ENCODE data around the gene TEX2. TPM values are rescaled to one million over a fixed set of nuclear protein-coding genes. Genes with fewer than 3 reads are reported as not detected.

The TEX2 gene
- total and polyA plus RNA-seq, 9 of the 15 experiments (the other 6 are each of a cell fraction or from before 2014, with no cell fraction given) = 4.1 to 27.6 (median 19.3) TPM

DNA sequence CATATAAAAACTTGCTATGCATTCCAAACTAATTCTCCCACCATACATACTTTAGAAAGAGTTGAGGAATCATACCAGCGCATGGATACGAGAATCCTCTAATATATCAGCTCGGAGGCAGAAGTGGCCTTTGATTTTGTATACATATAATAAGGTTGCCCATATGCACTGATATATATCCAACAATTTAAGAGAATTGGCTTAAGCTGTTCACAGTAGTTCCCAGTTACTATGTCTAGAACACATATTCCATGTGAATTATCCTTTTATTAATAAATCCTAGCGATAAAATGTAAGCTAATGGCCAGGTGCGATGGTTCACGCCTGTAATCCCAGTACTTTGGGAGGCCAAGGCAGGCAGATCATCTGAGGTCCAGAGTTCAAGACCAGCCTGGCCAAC is 113.9 kb downstream of the TEX2 start (continued):
- TF ChIP-seq, protein P1, sequence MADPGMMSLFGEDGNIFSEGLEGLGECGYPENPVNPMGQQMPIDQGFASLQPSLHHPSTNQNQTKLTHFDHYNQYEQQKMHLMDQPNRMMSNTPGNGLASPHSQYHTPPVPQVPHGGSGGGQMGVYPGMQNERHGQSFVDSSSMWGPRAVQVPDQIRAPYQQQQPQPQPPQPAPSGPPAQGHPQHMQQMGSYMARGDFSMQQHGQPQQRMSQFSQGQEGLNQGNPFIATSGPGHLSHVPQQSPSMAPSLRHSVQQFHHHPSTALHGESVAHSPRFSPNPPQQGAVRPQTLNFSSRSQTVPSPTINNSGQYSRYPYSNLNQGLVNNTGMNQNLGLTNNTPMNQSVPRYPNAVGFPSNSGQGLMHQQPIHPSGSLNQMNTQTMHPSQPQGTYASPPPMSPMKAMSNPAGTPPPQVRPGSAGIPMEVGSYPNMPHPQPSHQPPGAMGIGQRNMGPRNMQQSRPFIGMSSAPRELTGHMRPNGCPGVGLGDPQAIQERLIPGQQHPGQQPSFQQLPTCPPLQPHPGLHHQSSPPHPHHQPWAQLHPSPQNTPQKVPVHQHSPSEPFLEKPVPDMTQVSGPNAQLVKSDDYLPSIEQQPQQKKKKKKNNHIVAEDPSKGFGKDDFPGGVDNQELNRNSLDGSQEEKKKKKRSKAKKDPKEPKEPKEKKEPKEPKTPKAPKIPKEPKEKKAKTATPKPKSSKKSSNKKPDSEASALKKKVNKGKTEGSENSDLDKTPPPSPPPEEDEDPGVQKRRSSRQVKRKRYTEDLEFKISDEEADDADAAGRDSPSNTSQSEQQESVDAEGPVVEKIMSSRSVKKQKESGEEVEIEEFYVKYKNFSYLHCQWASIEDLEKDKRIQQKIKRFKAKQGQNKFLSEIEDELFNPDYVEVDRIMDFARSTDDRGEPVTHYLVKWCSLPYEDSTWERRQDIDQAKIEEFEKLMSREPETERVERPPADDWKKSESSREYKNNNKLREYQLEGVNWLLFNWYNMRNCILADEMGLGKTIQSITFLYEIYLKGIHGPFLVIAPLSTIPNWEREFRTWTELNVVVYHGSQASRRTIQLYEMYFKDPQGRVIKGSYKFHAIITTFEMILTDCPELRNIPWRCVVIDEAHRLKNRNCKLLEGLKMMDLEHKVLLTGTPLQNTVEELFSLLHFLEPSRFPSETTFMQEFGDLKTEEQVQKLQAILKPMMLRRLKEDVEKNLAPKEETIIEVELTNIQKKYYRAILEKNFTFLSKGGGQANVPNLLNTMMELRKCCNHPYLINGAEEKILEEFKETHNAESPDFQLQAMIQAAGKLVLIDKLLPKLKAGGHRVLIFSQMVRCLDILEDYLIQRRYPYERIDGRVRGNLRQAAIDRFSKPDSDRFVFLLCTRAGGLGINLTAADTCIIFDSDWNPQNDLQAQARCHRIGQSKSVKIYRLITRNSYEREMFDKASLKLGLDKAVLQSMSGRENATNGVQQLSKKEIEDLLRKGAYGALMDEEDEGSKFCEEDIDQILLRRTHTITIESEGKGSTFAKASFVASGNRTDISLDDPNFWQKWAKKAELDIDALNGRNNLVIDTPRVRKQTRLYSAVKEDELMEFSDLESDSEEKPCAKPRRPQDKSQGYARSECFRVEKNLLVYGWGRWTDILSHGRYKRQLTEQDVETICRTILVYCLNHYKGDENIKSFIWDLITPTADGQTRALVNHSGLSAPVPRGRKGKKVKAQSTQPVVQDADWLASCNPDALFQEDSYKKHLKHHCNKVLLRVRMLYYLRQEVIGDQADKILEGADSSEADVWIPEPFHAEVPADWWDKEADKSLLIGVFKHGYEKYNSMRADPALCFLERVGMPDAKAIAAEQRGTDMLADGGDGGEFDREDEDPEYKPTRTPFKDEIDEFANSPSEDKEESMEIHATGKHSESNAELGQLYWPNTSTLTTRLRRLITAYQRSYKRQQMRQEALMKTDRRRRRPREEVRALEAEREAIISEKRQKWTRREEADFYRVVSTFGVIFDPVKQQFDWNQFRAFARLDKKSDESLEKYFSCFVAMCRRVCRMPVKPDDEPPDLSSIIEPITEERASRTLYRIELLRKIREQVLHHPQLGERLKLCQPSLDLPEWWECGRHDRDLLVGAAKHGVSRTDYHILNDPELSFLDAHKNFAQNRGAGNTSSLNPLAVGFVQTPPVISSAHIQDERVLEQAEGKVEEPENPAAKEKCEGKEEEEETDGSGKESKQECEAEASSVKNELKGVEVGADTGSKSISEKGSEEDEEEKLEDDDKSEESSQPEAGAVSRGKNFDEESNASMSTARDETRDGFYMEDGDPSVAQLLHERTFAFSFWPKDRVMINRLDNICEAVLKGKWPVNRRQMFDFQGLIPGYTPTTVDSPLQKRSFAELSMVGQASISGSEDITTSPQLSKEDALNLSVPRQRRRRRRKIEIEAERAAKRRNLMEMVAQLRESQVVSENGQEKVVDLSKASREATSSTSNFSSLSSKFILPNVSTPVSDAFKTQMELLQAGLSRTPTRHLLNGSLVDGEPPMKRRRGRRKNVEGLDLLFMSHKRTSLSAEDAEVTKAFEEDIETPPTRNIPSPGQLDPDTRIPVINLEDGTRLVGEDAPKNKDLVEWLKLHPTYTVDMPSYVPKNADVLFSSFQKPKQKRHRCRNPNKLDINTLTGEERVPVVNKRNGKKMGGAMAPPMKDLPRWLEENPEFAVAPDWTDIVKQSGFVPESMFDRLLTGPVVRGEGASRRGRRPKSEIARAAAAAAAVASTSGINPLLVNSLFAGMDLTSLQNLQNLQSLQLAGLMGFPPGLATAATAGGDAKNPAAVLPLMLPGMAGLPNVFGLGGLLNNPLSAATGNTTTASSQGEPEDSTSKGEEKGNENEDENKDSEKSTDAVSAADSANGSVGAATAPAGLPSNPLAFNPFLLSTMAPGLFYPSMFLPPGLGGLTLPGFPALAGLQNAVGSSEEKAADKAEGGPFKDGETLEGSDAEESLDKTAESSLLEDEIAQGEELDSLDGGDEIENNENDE (IDR thresholded peaks at IDR 0.05; ENCODE audit: low read depth, low read length) = no peak
- TF ChIP-seq, protein P2, sequence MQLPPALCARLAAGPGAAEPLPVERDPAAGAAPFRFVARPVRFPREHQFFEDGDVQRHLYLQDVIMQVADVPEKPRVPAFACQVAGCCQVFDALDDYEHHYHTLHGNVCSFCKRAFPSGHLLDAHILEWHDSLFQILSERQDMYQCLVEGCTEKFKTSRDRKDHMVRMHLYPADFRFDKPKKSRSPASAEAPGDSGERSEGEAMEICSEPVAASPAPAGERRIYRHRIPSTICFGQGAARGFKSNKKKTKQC (CRISPR knock-in tag; IDR thresholded peaks at IDR 0.05) = no peak
- TF ChIP-seq SRSF1 (IDR thresholded peaks at IDR 0.05; ENCODE audit: low read depth, low read length) = no peak
- TF ChIP-seq ZC3H8 (IDR thresholded peaks at IDR 0.05) = no peak
